HUDEP-2 (cell line): ENCODE data around the gene SRGAP2C.
"Not testable (repeated sequence)": the region's sequence is repeated elsewhere in the genome, so short reads cannot be mapped to it uniquely, and the experiment has no call there.

Experiments used
- DNase-seq, 76 experiments: peaks; one replicate each; lab custom pipeline; 2025; ENCODE audit not compliant: unreplicated experiment in 76 of 76; lab: John Stamatoyannopoulos, UW

SRGAP2C gene

DNA sequence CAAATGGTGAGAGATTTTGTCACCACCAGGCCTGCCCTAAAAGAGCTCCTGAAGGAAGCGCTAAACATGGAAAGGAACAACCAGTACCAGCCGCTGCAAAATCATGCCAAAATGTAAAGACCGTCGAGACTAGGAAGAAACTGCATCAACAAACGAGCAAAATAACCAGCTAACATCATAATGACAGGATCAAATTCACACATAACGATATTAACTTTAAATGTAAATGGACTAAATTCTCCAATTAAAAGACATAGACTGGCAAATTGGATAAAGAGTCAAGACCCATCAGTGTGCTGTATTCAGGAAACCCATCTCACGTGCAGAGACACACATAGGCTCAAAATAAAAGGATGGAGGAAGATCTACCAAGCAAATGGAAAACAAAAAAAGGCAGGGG is 218.5 kb downstream of the SRGAP2C start:
- not testable (repeated sequence) for DNase-seq

DNA sequence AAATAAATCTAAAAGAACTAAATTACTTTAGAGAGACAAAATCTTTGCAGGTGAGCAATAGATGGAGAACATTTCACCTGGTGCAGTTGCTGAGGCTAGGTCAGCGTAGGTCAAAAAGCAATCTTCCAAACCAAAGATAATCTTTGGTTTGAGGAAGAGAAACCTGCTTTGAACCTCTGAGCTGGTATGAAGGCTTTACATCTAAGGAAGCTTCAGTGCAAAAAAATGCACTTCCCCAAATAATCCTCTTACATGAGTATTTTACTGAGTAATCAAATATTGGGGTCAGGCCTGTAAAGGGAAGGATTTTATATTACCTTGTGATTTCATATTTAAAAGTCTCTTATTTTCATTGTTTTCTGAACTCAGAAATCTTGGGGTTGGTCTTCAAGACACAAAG is 223.6 kb downstream of the SRGAP2C start:
- DNase-seq, result no peak

DNA sequence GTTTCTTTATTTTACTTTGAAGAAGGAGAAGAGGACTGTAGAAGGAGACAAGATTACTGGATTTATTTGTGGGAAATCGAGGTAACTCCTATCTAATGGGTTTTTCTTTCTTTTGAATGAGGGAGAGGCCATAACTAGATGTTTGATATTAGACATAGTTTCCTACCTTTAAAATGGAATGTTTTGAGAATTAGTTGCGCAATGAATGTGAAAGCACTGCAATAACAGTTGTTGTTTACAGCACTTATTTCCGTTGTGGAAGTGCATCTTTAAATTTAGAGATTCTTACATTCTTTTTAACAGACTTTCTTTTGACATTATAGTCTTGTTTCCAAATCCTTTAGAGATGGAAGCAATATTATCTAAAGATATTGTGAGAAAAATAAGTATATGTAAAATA is 229.0 kb downstream of the SRGAP2C start:
- DNase-seq, result no peak

DNA sequence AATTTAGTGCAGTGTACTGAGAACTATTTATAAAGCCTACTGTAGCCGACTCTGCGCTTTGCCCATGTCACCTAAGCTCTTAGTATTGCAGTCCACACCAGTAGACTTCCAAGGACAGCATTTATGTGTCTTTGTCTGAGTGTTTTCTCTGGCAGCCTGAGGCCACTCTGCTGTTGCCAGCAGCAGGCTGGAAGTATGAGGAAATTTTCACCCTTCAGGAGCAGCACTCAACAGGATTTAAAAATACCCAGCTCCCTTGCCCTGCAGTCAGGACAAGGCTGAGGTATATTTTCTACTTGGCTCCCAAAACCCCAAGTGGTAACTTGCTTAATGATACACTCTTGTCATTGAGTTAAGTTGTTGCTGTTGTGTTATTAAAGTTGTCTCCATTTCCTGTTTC is 230.1 kb downstream of the SRGAP2C start:
- DNase-seq, result no peak

DNA sequence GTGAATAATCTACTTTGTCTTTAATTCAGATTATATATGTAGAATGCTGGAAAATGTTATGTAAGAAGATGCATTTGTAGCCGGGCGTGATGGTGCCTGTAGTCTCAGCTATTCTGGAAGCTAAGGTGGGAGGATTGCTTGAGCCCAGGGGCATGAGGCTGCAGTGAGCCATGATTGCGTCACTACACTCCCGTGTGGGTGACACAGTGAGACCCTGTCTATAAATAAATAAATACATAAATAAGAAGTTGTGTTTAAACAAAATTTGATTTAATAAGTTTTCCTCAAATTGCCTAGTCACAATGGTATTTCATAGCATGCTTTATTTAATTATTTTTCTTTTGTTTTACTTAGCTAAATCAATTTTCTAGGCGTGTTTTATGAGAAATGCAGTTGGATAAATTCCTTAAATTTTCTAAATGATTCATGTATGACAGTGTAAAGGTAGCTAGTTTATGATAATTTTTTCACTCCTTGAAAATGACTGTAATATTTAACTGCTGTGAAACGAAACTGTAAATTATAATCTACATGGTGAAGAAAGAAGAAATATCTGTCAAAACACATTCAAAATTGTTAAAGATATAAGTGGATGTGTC is 232.6 kb downstream of the SRGAP2C start:
- DNase-seq, result no peak

DNA sequence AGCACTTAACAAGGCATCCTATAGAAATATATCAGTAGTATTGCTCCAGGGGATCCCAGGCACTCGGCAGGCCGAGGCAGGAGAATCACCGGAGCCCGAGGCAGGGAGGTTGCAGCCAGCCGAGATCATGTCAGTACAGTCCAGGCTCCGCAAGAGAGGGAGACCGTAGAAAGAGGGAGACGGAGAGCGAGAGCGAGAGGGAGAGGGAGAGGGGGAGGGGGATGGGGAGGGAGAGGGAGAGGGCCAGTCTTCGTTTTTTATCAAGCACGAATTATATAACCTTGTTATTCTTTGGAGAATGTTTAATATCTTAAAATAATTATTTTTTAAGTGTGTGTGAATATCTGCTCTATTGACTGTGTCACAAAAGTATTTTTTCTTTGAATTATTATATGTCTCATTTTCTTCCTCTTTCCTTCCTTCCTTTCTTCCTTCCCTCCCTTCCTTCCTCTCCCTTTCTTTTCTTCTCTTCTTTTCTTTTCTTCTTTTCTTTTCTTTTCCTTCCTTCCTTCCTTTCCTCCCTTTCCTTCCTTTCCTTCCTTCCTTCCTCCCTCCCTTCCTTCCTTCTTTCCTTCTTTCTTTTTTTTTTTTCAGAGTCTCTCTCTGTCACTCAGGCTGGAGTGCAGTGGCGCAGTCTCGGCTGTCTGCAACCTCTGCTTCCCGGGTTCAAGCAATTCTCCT is 233.7 kb downstream of the SRGAP2C start:
- DNase-seq, result no peak

DNA sequence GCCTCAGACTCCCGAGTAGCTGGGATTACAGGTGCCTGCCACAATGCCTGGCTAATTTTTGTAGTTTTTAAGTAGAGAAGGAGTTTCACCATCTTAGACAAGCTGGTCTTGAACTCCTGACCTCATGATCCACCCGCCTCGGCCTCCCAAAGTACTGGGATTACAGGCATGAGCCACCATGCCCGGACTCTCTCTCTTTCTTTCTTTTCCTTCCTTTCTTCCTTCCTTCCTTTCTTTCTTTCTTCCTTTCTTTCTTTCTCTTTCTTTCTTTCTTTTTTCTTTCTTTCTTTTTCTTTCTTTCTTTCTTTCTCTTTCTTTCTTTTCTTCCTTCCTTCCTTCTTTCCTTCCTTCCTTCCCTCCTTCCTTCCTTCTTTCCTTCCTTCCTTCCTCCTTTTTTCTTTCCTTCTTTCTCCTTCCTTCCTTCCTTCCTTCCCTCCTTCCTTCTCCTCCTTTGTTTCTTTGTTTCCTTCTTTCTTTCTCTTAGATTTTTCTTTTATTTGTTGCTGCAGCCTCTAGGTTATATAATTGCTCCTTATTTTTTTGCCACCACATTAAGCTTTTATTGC is 234.4 kb downstream of the SRGAP2C start:
- DNase-seq, result not testable (repeated sequence)

DNA sequence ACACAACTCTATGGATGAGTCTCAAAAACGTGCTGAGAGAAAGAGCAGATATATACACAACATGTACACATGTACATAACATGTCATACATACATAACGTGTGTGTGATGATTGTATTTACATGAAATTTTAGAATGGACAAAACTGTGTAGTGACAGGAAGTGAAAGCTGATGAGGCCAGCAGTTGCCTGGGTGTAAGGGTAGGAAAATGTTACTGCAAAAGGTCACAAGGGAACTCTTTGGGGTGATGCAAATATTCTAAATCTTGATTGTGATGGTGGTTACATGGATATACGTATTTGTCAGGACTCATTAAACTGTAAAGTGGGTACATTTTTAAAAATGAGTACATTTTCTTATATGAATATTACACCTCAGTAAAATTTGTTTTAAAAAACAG is 236.7 kb downstream of the SRGAP2C start:
- not testable (repeated sequence) for DNase-seq

DNA sequence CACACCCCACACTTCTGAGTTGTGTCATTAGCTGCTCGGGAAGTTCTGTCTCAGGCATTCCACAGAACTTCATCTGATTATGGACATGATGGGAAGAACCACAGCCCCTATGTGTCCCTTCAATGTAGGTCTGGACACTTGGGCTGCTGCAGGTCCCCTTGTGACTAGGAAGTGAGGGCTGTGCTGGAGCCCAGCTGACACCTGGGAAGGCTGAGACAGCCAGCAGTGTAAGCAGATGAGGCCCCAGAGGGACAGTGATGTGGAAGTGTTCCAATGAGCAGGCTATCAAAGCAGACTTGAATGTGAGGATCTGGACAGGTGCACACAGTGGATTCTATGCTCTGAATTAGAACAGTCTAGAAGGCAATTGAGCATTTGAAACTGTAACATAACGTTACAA is 239.2 kb downstream of the SRGAP2C start:
- DNase-seq, result not testable (repeated sequence)

DNA sequence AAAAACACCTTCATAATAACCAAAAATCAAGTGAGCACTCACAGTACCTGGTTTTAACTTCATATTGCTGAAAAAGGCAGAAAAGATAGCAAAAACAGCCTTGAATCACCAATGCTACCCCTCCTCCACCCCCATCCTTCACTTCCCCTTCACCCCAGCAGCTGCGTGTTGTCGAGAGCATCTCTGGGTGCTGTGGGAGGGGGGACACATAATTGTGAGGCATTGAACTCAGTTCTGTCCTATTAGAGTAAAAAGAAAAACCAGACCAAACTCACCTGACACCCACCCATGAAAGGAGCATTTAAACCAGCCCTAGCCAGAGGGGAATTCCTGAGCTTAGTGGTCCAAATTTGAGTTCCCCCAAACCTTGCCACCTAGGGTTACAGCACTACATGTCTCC is 248.7 kb downstream of the SRGAP2C start:
- DNase-seq, result not testable (repeated sequence)

DNA sequence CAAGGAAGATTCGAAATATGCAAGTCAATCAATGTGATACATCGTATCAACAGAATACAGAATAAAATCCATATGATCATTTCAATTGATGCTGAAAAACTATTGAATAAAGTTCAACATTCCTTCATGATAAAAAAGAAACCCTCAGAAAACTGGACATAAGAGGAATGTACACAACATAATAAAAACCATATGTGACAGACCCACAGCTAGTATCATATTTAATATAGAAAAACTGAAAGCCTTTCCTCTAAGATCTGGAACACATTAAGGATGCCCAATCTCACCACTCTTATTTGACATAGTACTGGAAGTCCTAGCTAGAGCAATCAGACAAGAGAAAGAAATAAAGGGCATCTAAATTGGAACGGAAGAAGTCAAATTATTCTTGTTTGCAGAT is 254.1 kb downstream of the SRGAP2C start:
- not testable (repeated sequence) for DNase-seq

DNA sequence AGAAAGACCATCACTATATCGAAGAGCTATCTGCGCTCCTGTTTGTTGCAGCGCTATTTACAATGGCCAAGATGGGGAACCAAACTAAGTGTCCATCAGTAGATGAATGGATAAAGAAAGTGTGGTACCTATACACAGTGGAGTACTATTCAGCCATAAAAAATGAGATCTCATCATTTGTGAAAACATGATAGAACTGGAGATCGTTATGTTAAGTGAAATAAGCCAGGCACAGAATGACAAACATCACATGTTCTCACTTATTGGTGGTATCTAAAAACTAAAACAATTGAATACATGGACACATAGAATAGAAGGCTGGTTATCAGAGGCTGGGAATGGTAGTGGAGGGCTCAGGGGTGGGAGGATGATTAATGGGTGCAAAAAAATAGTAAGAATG is 256.2 kb downstream of the SRGAP2C start:
- DNase-seq, result no peak
